ENCODE data around the gene SYNE1. TPM values are rescaled to one million over a fixed set of nuclear protein-coding genes. Genes with fewer than 3 reads are reported as not detected.

Gene SYNE1
- total and polyA plus RNA-seq, 10 donors: 27.8 to 336 (median 247) TPM

DNA sequence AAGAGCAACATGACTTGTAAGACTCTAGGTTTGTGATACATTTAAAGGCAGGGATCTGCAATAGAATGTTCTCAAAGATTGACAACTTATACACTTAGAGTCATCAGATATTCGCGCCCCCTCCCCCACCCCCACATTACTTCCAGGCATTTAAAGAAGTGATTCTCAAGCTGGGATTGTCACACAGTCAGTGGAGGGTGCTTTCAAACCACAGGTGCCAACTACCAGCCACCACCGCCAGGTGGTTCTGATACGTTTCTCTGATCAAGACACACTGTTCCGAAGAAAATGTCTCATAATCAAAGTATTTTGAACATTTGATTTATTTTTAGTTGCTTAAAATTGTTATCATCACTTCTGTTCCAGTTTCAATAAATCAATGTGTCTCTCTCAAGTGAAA, 472.2 kb downstream of the SYNE1 start:
- no peak overlapping the region for H3K4me3 ChIP-seq
- no peaks in the 10 kb centered on the region for H3K9me3 ChIP-seq
- H3K27ac ChIP-seq: no peak overlapping the region
- peaks cover 0 to 87% (median 44%) of the 10 kb centered on the region in 6 donors for H3K36me3 ChIP-seq
- intact Hi-C loops (cut with DNase I; ENCODE audit: low total_unique reads): no loop called here
- no peaks in the 10 kb centered on the region for H3K27me3 ChIP-seq (replicated peaks in 1 of 7)
- 88 to 94% (median 93%) methylated on average over 5 of the region's 5 CpGs for WGBS, 5 donors
- no peak for DNase-seq
- TF ChIP-seq, protein P1, sequence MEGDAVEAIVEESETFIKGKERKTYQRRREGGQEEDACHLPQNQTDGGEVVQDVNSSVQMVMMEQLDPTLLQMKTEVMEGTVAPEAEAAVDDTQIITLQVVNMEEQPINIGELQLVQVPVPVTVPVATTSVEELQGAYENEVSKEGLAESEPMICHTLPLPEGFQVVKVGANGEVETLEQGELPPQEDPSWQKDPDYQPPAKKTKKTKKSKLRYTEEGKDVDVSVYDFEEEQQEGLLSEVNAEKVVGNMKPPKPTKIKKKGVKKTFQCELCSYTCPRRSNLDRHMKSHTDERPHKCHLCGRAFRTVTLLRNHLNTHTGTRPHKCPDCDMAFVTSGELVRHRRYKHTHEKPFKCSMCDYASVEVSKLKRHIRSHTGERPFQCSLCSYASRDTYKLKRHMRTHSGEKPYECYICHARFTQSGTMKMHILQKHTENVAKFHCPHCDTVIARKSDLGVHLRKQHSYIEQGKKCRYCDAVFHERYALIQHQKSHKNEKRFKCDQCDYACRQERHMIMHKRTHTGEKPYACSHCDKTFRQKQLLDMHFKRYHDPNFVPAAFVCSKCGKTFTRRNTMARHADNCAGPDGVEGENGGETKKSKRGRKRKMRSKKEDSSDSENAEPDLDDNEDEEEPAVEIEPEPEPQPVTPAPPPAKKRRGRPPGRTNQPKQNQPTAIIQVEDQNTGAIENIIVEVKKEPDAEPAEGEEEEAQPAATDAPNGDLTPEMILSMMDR (IDR thresholded peaks at IDR 0.05 in 8 of 11, conservative IDR thresholded peaks at IDR 0.05 in 3 of 11): no peak
- TF ChIP-seq POLR2AphosphoS5 (IDR thresholded peaks at IDR 0.05) (no peak), POLR2A (IDR thresholded peaks at IDR 0.05) (no peak)
- peaks cover 0 to 21% (median 5%) of the 10 kb centered on the region in 6 donors for H3K4me1 ChIP-seq

DNA sequence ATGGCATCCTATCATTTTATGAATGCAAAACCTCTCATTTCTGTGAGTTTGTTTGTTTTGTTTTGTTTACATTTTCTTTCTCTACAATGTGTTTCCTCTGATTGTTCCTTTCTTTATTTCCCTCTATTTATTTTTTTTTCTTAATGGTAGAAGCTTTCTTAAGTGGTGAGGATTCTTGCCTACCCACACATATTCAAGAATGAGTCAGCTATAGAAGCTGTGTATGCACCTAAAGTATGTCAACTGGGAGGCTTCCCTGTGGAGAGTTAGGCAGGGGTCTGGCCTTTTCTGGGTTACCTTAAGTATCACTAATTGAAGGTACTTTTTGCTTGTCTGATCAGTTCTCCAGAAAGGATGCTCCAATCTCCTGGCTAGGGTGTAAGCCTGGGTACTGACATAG, 475.7 kb downstream of the SYNE1 start:
- no peak for TF ChIP-seq POLR2A (IDR thresholded peaks at IDR 0.05)
- TF ChIP-seq POLR2AphosphoS5 (IDR thresholded peaks at IDR 0.05): no peak
- TF ChIP-seq, protein P1 (IDR thresholded peaks at IDR 0.05 in 8 of 11, conservative IDR thresholded peaks at IDR 0.05 in 3 of 11): no peak
- intact Hi-C loops (cut with DNase I; ENCODE audit: low total_unique reads): no loop called here
- Histone ChIP-seq H3K27ac (peak overlapping the region in 1 of 8 donors; percentile 3), H3K9me3 (no peaks in the 10 kb centered on the region), H3K36me3 (peaks cover 0 to 96% (median 45%) of the 10 kb centered on the region in 6 donors), H3K4me1 (peaks cover 0 to 8% (median 4%) of the 10 kb centered on the region in 6 donors), H3K27me3 (replicated peaks in 1 of 7) (no peaks in the 10 kb centered on the region), H3K4me3 (no peak overlapping the region)
- no peak for DNase-seq

DNA sequence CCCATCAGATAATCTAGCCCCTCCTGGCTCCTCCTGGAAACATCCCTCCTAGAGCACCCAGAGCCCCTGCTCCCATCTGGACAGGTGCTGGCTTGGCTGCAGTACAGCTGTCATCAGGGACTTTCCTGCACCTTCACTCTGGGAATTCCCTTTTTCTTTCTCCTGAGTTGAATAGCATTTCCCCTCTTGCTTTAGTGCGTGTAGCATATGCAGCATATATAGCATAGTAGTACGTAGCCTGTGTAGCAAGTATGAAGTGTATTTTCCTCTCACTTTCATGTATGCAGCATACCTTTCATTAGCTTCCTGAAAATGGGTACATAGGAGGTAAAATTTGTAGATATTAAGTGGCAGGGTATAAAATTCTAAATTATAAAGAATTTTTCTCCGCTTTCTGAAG, 476.8 kb downstream of the SYNE1 start:
- no peaks in the 10 kb centered on the region for H3K27me3 ChIP-seq (replicated peaks in 1 of 7)
- peaks cover 2 to 96% (median 53%) of the 10 kb centered on the region in 6 donors for H3K36me3 ChIP-seq
- intact Hi-C loops (cut with DNase I; ENCODE audit: low total_unique reads): no loop called here
- WGBS, 5 donors: 73 to 78% (median 77%) methylated on average over 3 of the region's 3 CpGs
- TF ChIP-seq, protein P1 (IDR thresholded peaks at IDR 0.05 in 8 of 11, conservative IDR thresholded peaks at IDR 0.05 in 3 of 11): no peak
- TF ChIP-seq POLR2A (IDR thresholded peaks at IDR 0.05): no peak
- TF ChIP-seq POLR2AphosphoS5 (IDR thresholded peaks at IDR 0.05): no peak
- no peak overlapping the region for H3K4me3 ChIP-seq
- H3K27ac ChIP-seq: no peak overlapping the region
- peaks cover 0 to 8% (median 4%) of the 10 kb centered on the region in 6 donors for H3K4me1 ChIP-seq
- H3K9me3 ChIP-seq: no peaks in the 10 kb centered on the region
- no peak for DNase-seq

DNA sequence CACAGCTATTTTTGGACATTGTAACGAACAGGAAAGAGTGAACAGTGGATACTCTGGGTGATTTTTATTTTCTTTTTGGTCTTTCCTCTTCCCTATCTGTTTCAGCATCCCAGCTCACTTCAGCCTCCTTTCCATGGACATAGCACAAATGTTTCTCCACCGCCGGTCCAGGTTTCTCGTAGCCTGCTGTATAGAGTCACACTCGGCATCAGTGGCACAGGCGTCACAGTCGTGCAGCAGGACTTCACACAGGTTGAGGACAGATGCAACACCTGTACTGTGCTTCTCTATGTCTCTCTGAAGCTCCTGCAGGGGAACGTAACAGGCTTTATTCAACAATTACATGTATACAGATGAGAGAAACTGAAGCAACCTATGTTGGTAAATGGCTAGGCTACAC, 481.4 kb downstream of the SYNE1 start:
- Histone ChIP-seq H3K27me3 (replicated peaks in 1 of 7) (no peaks in the 10 kb centered on the region), H3K27ac (no peak overlapping the region), H3K36me3 (peaks cover 7 to 100% (median 71%) of the 10 kb centered on the region in 6 donors), H3K9me3 (no peaks in the 10 kb centered on the region), H3K4me1 (peaks cover 0 to 6% (median 3%) of the 10 kb centered on the region in 6 donors), H3K4me3 (no peak overlapping the region)
- TF ChIP-seq, protein P1 (IDR thresholded peaks at IDR 0.05 in 8 of 11, conservative IDR thresholded peaks at IDR 0.05 in 3 of 11): no peak
- TF ChIP-seq POLR2A (IDR thresholded peaks at IDR 0.05) (no peak), POLR2AphosphoS5 (IDR thresholded peaks at IDR 0.05) (no peak)
- 84 to 94% (median 85%) methylated on average over 8 of the region's 8 CpGs for WGBS, 5 donors
- intact Hi-C loops (cut with DNase I; ENCODE audit: low total_unique reads): no loop called here
- no peak for DNase-seq
